Activated T-helper 2 cell treated with anti-CD3 and anti-CD28 coated beads, Interferon-gamma antibody, Interleukin-2, Interleukin-4, amounts not matched to agents 10 μg/mL and 5 μg/mL and 100 μg/mL, durations not matched to agents 14 hours and 24 hours and 36 hours (primary cell): ENCODE data around the gene CACNG4. TPM values are rescaled to one million over a fixed set of nuclear protein-coding genes. Genes with fewer than 3 reads are reported as not detected.

ENCODE experiments used
- DNase-seq: peaks from one replicate; pipeline ENCODE4 v3.0.0; 2021; ENCODE audit warnings: low spot score
- H3K27ac Mint-ChIP-seq: one replicate; pipeline ENCODE4 v1.8.0; 2021; ENCODE audit warnings: mixed read lengths
- H3K27me3 Mint-ChIP-seq: one replicate; pipeline ENCODE4 v1.8.0; 2021; ENCODE audit warnings: low read depth, mixed read lengths
- H3K36me3 Mint-ChIP-seq: one replicate; pipeline ENCODE4 v1.8.0; 2021; ENCODE audit warnings: low read depth, mixed read lengths
- H3K4me1 Mint-ChIP-seq: one replicate; pipeline ENCODE4 v1.8.0; 2021; ENCODE audit warnings: low read depth, mixed read lengths
- H3K4me3 Mint-ChIP-seq: one replicate; pipeline ENCODE4 v1.8.0; 2021; ENCODE audit warnings: low read depth, mild to moderate bottlenecking, moderate library complexity, mixed read lengths
- H3K9me3 Mint-ChIP-seq: one replicate; pipeline ENCODE4 v1.8.0; 2021; ENCODE audit warnings: mixed read lengths
- intact Hi-C: fragments of 100-400 bp; cut with micrococcal nuclease; formaldehyde crosslinking; loops from one replicate; pipeline ENCODE4 v1.15.1; 2023
- total RNA-seq: library from RNA; stranded (reverse); gene quantifications from 2 replicates; pipeline ENCODE4 v1.2.3, GENCODE V29; 2022

CACNG4 gene
- total RNA-seq, 1 donor from 2014 or later, result not detected

- H3K27me3 Mint-ChIP-seq, result peaks cover 2% of the 10 kb centered on the region
- no peaks in the 10 kb centered on the region for H3K36me3 Mint-ChIP-seq
- H3K9me3 Mint-ChIP-seq, result no peaks in the 10 kb centered on the region
- H3K27ac Mint-ChIP-seq, result no peak overlapping the region
- DNase-seq, result no peak
- H3K4me3 Mint-ChIP-seq, result no peak overlapping the region
- intact Hi-C loops, result no loop called here
- H3K4me1 Mint-ChIP-seq, result no peaks in the 10 kb centered on the region
Measured at GRCh38 chr17:66934040-66934439, 30.5 kb upstream of the CACNG4 start.

GRCh38 chr17:66935717-66936116, 28.8 kb upstream of the CACNG4 start:
- H3K4me3 Mint-ChIP-seq, result no peak overlapping the region
- intact Hi-C loops, result no loop called here
- no peaks in the 10 kb centered on the region for H3K4me1 Mint-ChIP-seq
- H3K36me3 Mint-ChIP-seq, result no peaks in the 10 kb centered on the region
- no peak for DNase-seq
- no peaks in the 10 kb centered on the region for H3K9me3 Mint-ChIP-seq
- H3K27me3 Mint-ChIP-seq, result peaks cover 2% of the 10 kb centered on the region
- no peak overlapping the region for H3K27ac Mint-ChIP-seq

- intact Hi-C loops, result no loop called here
- H3K27me3 Mint-ChIP-seq, result peaks cover 15% of the 10 kb centered on the region
- H3K27ac Mint-ChIP-seq, result no peak overlapping the region
- no peak for DNase-seq
- H3K4me1 Mint-ChIP-seq, result no peaks in the 10 kb centered on the region
- H3K4me3 Mint-ChIP-seq, result no peak overlapping the region
- no peaks in the 10 kb centered on the region for H3K36me3 Mint-ChIP-seq
- H3K9me3 Mint-ChIP-seq, result no peaks in the 10 kb centered on the region
Measured at GRCh38 chr17:66938656-66939055, 25.9 kb upstream of the CACNG4 start.

- DNase-seq, result no peak
- intact Hi-C loops, result no loop called here
- H3K4me1 Mint-ChIP-seq, result no peaks in the 10 kb centered on the region
- H3K4me3 Mint-ChIP-seq, result no peak overlapping the region
- H3K9me3 Mint-ChIP-seq, result no peaks in the 10 kb centered on the region
- H3K36me3 Mint-ChIP-seq, result no peaks in the 10 kb centered on the region
- H3K27me3 Mint-ChIP-seq, result peaks cover 24% of the 10 kb centered on the region
- no peak overlapping the region for H3K27ac Mint-ChIP-seq
Measured at GRCh38 chr17:66939461-66940114, 24.9 kb upstream of the CACNG4 start.

- H3K4me1 Mint-ChIP-seq, result peaks cover 3% of the 10 kb centered on the region
- no peaks in the 10 kb centered on the region for H3K36me3 Mint-ChIP-seq
- H3K27ac Mint-ChIP-seq, result no peak overlapping the region
- H3K27me3 Mint-ChIP-seq, result peaks cover 39% of the 10 kb centered on the region
- H3K4me3 Mint-ChIP-seq, result no peak overlapping the region
- intact Hi-C loops, result no loop called here
- no peaks in the 10 kb centered on the region for H3K9me3 Mint-ChIP-seq
- no peak for DNase-seq
Measured at GRCh38 chr17:66941249-66941648, 23.3 kb upstream of the CACNG4 start.

GRCh38 chr17:66941773-66942450, 22.6 kb upstream of the CACNG4 start:
- no peak overlapping the region for H3K4me3 Mint-ChIP-seq
- intact Hi-C loops, result no loop called here
- no peaks in the 10 kb centered on the region for H3K9me3 Mint-ChIP-seq
- H3K4me1 Mint-ChIP-seq, result peaks cover 3% of the 10 kb centered on the region
- peaks cover 45% of the 10 kb centered on the region for H3K27me3 Mint-ChIP-seq
- no peak overlapping the region for H3K27ac Mint-ChIP-seq
- no peak for DNase-seq
- no peaks in the 10 kb centered on the region for H3K36me3 Mint-ChIP-seq

- intact Hi-C loops, result no loop called here
- no peak overlapping the region for H3K27ac Mint-ChIP-seq
- no peak overlapping the region for H3K4me3 Mint-ChIP-seq
- no peaks in the 10 kb centered on the region for H3K36me3 Mint-ChIP-seq
- no peak for DNase-seq
- no peaks in the 10 kb centered on the region for H3K9me3 Mint-ChIP-seq
- peaks cover 47% of the 10 kb centered on the region for H3K27me3 Mint-ChIP-seq
- peaks cover 3% of the 10 kb centered on the region for H3K4me1 Mint-ChIP-seq
Measured at GRCh38 chr17:66942451-66943264, 21.8 kb upstream of the CACNG4 start.

- no peak overlapping the region for H3K27ac Mint-ChIP-seq
- H3K27me3 Mint-ChIP-seq, result peaks cover 47% of the 10 kb centered on the region
- no peak overlapping the region for H3K4me3 Mint-ChIP-seq
- H3K9me3 Mint-ChIP-seq, result no peaks in the 10 kb centered on the region
- peaks cover 3% of the 10 kb centered on the region for H3K4me1 Mint-ChIP-seq
- no peak for DNase-seq
- H3K36me3 Mint-ChIP-seq, result no peaks in the 10 kb centered on the region
- intact Hi-C loops, result no loop called here
Measured at GRCh38 chr17:66943484-66943883, 21.0 kb upstream of the CACNG4 start.

GRCh38 chr17:66944351-66945146, 20.0 kb upstream of the CACNG4 start:
- Mint-ChIP-seq H3K27ac (no peak overlapping the region), H3K36me3 (no peaks in the 10 kb centered on the region), H3K27me3 (peaks cover 47% of the 10 kb centered on the region), H3K4me1 (peaks cover 3% of the 10 kb centered on the region), H3K9me3 (no peaks in the 10 kb centered on the region), H3K4me3 (no peak overlapping the region)
- intact Hi-C loops, result no loop called here
- no peak for DNase-seq

- Mint-ChIP-seq H3K27me3 (peaks cover 49% of the 10 kb centered on the region), H3K36me3 (no peaks in the 10 kb centered on the region), H3K9me3 (no peaks in the 10 kb centered on the region), H3K4me1 (peaks cover 3% of the 10 kb centered on the region), H3K27ac (no peak overlapping the region), H3K4me3 (no peak overlapping the region)
- intact Hi-C loops, result no loop called here
- no peak for DNase-seq
Measured at GRCh38 chr17:66945147-66945835, 19.2 kb upstream of the CACNG4 start.

- no peak overlapping the region for H3K27ac Mint-ChIP-seq
- peaks cover 55% of the 10 kb centered on the region for H3K27me3 Mint-ChIP-seq
- DNase-seq, result no peak
- H3K4me3 Mint-ChIP-seq, result no peak overlapping the region
- peaks cover 3% of the 10 kb centered on the region for H3K4me1 Mint-ChIP-seq
- no peaks in the 10 kb centered on the region for H3K36me3 Mint-ChIP-seq
- intact Hi-C loops, result no loop called here
- H3K9me3 Mint-ChIP-seq, result no peaks in the 10 kb centered on the region
Measured at GRCh38 chr17:66946251-66946650, 18.3 kb upstream of the CACNG4 start.

- DNase-seq, result no peak
- H3K27me3 Mint-ChIP-seq, result peaks cover 52% of the 10 kb centered on the region
- no peaks in the 10 kb centered on the region for H3K9me3 Mint-ChIP-seq
- no peaks in the 10 kb centered on the region for H3K36me3 Mint-ChIP-seq
- H3K4me3 Mint-ChIP-seq, result no peak overlapping the region
- peaks cover 3% of the 10 kb centered on the region for H3K4me1 Mint-ChIP-seq
- no peak overlapping the region for H3K27ac Mint-ChIP-seq
- intact Hi-C loops, result no loop called here
Measured at GRCh38 chr17:66947311-66947710, 17.2 kb upstream of the CACNG4 start.
